ENCODE data around the gene NDUFB8.

NDUFB8 gene

DNA sequence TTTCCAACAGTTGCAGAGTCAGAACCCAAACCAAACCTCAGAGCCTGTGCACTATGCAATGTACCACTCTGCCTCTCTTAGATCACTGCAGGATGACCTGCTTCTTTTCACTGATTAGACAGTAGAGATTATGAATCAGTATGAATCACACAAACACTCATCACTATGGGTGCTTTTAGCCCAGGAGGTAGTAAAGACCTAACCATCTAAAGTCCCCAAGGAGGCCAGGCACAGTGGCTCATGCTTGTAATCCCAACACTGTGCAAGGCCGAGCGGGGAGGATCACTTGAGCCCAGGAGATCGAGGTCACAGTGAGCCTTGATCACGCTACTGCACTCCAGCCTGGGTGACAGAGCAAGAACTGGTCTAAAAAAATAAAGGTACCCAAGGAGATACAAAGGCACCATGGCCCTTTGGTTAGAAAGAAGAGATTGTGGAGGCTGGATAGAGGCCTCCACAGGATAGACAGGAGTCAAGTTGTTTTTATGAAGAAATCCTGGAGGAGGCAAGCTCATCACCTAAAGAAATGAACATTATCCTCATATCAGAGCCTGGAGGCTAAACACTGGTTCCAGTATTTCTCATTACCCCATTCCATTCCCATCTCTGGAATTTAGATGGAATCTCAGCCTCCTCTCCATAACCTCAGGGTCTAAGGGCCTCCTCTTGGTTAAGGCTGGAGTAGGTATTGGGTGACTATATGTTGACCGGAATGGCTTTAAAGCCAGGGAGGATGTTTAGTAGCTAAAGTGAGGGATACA is 22.9 kb downstream of the NDUFB8 start:
- DNase-seq (ENCODE audit: low spot score), result no peak

DNA sequence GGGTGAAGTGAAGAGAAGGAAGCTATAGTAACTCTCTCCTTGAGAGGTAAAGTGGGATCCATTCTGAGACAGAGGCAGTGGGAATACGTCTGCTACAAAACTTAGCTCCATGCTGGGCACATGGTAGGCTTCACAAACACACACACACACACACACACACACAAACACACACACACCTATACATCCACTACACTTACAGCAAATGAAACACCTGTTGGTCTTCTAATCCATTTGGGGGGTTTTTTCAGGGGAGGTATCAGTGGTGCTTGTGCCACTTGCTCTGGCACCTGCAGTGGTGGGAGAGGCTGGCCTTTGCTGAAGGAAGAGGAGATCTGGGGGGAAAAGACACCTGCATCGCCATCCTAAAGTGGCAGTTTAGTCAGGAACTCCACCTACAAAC is 24.5 kb downstream of the NDUFB8 start:
- DNase-seq (ENCODE audit: low spot score), result no peak

DNA sequence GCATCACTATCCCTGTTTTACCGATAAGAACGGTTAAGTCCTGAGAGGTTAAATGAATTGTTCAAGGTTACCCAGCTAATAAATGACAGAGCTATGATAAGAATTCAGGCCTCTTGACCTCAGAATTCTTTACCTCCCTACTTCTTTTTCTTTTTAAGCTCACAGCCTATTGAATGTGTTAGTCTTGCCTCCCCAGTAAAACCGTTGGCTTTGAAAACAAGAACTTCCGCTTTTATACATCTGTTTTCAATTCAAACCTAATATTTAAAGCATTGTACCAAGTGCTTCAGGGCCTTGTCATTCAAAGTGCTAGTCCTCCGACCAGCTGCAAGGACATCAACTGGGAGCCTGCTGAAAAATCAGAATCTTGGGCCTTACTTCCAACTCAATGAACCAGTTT is 25.6 kb downstream of the NDUFB8 start:
- no peak for DNase-seq (ENCODE audit: low spot score)

DNA sequence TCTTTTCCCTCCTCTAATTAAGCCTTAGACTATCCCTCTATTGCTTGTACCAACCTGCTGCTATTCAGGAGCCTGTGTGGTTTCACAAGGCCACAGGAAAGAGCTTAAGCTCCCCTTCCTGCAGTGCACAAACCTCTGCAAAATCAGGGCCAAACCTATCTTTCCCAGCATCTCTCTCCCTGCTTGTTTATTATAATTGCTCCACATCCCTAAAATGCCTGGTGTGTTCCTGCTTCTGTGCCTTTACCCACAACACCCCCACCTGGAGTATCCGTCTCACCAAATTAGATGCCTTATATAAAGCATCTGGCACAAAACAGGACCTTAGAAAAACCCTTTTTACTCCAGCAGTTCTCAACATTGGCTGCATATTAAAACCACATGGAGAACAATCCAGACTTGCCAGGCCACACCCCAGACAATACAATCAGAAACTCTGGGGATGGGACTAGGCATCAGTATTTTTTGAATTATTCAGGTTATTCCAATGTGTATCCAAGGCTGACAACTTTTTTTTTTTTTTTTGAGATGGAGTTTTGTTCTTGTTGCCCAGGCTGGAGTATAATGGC is 26.7 kb downstream of the NDUFB8 start:
- DNase-seq (ENCODE audit: low spot score), result no peak

DNA sequence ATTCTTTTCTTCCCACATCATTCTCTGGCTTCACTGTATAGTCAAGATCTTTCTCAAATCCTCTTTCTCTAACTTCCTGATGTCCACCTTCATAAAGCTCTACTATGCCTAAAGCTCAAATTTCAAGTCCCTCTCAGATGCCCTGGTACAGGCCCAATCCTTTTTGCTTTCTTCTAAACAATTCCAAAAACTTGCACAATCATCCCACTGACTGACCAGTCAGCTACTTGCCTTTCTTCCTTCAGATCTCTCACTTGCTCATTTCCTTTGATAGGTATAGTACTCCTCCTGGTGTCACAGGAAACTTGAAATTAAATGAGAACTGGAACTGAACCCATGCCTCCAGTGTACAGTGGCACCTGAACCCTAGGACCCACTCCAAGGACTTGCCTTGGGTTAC is 28.2 kb downstream of the NDUFB8 start:
- no peak for DNase-seq (ENCODE audit: low spot score)

DNA sequence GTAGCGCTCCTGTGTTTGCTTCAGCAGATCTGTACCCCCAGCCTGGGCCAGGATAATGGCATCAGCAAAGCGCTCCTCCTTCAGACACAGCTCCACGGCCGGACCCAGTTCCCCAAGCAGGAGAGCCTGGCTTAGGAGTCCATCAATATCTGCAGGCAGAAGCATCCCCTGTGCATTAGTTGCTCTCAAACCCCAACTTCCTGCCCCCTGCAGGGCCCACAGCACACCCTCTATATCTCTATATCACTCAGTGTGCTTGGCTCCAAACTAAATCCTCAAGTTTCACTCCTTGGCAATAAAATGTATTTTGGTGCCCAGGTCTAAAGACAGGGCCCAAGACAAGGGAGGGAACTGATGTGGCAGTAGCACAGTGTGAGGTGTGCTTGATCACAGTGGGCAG is 31.6 kb downstream of the NDUFB8 start:
- no peak for DNase-seq (ENCODE audit: low spot score)

DNA sequence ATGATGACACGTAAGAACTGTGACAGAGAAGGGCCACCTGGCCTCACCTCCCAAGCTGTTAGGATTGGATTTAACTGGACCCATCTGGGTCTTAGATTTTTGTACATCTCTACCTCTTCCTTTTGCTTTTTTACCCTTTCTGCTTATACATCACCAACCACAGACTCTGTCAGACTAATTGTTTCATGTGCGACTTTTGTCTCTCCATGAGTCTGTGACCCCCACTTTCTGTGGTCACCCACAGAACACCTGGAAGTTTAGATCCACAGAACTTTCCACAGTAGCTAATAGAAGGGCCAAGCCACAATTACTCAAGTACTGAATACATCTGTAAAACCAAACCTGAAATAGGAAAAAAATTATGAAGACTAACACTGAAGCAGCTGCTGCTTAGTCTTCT is 33.1 kb downstream of the NDUFB8 start:
- DNase-seq (ENCODE audit: low spot score), result no peak

DNA sequence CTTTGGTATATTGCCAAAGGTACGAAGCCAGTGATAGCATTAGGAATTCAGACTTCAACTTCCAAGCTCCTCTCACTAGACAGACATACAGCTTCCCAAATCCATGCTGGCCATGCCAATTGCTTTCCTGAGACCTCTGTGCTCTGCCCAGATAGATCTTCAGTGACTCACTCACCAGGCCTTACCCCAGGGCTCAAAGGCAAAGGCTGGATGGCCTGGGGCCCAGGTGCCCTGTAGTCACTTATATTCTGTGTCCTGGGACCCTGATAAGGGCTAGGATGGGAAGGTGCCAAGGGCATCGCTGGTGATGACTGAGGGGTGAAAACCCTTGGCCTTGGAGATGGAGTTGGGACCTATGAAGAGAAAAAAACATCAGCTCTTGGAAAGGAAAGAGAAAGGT is 39.1 kb downstream of the NDUFB8 start:
- DNase-seq (ENCODE audit: low spot score), result no peak

DNA sequence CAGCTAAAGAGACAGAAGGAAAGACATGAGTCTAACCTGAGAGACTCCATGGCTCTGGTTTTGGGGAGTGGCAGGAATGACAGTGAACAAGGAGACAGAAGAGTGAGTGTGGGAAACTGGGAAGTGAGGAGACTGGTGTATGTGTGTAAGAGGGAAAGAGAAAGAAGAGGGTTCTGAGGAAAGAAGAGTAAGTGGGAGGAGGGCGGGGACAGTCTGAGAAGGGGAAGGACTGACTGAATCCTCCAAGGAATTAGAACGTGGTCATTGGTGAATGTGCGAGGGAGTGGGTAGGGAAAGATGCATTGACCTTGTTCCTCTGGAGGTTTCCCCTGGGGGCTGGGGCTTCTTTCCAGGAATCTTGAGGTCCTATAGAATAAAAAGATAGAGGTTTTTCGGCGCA is 40.3 kb downstream of the NDUFB8 start:
- DNase-seq (ENCODE audit: low spot score), result no peak

DNA sequence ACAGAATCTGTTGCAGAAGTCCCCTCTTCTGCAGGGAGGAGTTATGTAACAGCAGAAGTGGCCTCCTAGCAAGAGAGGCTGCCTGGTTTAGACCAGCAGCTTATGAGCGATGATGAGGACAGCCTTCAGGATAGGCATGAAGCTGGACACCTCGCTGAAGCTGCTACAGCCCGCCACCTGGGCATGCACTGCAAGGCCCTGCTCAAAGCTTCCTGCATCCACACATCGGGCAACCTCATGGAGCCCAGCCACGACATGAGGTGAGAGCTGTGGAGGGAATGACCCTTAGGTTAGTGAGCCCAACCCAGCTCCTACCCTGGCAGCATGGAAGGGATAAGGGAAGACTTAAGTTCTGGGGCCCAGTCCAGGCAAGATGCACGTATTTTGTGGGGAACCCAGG is 42.1 kb downstream of the NDUFB8 start:
- DNase-seq (ENCODE audit: low spot score), result no peak

DNA sequence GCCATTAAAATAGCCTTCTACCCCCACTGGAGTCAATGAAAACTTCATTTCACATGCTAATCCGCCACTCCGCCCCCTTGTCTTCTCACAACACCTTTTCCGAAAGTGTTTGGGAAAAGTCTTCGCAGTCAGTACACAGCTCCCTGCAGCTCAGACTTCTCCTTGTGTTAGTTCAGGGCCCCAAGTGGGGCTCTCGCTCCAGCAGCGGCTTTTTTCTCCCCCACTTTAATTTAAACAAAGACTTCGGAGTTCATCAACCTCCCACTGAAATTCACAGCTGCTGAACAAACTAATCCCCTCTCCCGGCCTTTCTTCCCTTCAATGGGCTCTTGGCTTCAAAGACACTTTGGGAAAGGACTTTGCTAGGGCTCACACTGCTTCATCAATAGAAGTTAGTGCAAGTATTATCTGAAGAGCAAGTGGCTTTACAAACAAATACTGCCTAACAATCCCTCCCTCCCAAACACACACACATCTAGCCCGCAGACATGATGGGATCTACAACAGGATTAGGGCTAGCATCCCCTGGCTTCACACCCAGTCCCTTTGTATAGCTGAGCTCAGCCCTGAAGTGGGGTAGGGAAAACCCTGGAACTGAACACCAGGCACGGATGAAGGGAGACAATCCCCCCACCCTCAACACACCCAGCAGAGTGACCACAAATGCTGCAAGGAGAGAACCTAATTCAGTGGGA is 43.7 kb downstream of the NDUFB8 start:
- DNase-seq (ENCODE audit: low spot score), result no peak

DNA sequence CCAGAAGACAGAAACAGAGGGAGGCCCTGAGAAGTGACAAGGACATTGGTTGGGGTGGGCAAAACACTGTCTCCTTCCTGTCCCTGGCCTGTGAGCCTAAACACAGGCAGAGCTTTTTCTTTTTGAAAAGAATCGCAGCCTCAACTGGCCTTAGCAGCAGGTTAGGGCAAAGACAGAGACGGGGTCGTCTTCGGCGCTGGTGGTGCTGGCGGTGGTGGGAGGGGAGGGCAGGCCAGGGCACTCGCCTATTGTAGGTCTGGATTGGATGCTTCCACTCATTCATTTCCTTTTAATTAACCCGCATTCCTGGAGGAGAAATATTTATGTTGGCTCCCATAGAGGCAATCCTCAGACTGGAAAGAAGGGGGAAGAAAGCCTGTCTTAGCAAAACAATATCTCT is 44.3 kb downstream of the NDUFB8 start:
- no peak for DNase-seq (ENCODE audit: low spot score)

DNA sequence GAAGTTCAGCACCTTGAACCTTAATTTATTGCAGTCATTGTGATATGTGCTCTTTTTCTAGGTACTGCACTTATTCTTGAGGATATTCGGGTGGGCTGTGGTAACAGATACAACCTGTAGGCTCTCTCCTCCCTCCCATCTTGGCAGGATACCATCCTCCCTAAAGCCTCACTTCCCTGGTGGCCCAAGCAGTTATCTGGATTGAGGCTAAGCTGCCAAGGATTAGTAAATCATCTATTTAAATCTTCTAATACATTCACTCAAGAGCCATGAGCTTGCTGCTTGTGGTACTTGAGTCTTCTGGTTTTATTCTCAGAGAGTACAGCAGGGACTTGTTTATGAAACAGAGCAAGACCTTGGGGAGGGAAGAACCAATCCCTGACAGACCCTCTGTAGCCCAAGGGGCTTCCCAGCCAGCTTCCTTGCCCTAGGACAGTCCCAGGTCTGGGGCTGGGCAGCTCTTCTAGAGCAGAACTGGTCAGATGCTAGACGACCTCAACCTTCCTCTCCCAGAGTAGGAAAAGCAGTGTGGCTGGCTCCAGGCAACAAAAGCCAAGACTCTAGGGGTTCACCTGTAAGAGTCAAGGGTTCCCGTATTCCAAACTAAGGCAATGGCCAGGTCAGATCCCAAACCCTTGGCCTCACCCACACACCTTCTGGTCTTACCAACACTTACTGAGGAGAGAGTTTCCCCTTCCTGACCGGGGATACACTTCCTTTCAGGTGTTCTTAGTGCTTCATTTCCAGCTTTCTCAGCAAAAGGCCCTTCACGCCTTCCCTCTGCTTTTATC is 45.6 kb downstream of the NDUFB8 start:
- no peak for DNase-seq (ENCODE audit: low spot score)

DNA sequence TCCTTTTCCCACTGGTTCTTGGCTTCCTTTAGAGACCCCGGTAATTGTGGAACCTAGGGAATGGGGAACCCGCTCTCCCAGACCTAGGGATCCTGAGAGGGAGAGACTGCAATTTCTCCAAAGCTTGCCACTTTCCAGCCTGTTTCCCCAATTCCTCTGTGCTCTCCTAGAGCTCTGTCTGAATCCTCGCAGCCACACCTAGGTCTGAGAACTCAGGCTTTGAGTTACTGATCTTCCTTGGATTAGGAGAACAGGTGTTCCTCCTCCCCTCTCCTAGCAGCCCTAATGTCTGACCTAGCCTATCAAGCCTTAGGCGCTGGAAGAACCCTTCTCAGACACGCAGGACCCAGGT is 46.9 kb downstream of the NDUFB8 start:
- no peak for DNase-seq (ENCODE audit: low spot score)

DNA sequence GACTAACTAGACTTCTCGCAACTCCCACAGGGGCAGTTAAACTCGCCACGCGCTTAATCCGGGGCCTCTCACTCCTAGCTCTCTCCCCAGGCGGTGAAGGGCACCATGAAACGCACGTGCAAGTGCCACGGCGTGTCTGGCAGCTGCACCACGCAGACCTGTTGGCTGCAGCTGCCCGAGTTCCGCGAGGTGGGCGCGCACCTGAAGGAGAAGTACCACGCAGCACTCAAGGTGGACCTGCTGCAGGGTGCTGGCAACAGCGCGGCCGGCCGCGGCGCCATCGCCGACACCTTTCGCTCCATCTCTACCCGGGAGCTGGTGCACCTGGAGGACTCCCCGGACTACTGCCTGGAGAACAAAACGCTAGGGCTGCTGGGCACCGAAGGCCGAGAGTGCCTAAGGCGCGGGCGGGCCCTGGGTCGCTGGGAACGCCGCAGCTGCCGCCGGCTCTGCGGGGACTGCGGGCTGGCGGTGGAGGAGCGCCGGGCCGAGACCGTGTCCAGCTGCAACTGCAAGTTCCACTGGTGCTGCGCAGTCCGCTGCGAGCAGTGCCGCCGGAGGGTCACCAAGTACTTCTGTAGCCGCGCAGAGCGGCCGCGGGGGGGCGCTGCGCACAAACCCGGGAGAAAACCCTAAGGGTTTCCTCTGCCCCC is 47.4 kb downstream of the NDUFB8 start:
- DNase-seq (ENCODE audit: low spot score), result peak; percentile 77

DNA sequence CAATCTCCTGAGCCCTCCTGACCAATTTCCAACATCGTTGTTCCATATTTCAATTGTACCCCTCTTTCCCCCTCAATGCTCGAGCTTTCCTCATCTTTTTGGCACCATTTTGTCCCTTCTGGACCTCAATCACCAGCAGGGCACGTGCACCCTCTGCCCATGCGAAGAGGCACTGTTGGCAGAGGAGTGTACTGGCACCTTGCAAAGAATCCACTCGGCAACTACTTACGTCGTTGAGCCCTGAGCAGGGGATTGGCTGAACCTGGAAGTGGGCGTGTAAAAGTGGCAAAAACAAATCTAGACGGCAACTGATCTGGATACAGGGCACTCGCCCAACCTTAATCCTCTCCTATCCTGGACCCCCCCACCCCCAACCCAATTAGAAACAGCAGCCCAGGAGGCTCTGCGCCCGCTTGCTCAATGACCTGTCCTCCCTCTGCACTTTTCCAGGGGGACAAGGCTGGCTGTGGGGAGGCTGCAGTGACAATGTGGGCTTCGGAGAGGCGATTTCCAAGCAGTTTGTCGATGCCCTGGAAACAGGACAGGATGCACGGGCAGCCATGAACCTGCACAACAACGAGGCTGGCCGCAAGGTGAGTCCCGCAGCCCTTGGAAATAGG is 48.1 kb downstream of the NDUFB8 start:
- DNase-seq (ENCODE audit: low spot score), result peak; percentile 90

DNA sequence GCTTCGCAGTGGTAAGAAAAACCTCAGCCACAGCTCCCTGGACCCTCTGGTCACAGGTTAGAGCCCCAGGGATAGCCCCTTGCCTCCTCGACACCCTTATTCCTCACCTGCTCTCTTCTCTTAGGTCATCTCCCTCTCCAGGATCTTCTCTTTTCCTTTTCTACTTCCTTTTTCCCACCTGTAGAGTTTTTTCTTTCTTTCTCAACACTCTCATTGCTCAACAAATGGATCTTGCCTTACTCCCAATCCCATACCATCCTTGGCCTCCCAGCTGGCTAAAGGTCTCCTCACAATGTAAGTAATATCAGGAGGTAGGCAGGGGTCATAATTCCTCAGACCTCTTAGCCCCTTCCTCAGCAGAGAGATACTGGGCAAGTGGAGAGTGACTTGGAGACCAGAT is 49.7 kb downstream of the NDUFB8 start:
- no peak for DNase-seq (ENCODE audit: low spot score)

DNA sequence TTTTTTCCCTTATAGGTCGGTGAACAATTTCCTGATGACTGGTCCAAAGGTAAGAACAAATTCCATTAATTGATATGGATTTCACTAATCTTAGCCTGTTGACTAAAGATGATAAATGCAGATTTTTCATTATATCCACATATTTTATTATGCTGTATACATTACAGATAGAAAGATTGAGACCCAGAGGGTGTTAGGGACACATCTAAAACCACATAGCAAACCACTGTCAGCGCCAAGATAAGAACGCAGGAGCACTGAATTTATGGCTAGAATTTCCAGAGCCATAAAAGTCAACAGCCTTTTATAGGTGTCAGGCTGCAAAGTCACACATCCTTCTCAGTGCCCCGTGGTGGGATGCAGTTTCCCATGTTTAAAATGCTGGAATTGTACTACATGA is 50.6 kb downstream of the NDUFB8 start:
- DNase-seq (ENCODE audit: low spot score), result no peak

DNA sequence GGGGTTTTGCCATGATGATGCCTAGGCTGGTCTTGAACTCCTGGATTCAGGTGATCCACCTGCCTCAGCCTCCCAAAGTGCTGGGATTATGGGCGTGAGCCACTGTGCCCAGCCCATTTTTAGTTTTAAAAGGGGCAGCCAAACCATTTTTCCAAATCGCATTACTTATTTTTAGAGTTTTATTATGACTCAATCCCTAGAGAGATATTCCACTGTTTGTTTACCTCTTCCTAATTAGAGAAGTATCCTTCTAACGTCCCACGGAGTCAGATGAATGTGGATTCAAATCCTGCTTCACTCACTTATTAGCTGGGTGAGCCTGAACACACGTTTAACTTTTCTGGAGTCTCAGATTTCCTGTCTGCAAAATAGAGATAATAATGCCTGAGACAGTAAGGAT is 51.7 kb downstream of the NDUFB8 start:
- DNase-seq (ENCODE audit: low spot score), result no peak

Data from SW480 (cell line).